Kidney glomerular epithelial cell (primary cell): ENCODE data around the gene IGSF21.

ENCODE experiments used
- DNase-seq: peaks from one replicate; lab custom pipeline; 2025; lab: John Stamatoyannopoulos, UW

The IGSF21 gene

DNA sequence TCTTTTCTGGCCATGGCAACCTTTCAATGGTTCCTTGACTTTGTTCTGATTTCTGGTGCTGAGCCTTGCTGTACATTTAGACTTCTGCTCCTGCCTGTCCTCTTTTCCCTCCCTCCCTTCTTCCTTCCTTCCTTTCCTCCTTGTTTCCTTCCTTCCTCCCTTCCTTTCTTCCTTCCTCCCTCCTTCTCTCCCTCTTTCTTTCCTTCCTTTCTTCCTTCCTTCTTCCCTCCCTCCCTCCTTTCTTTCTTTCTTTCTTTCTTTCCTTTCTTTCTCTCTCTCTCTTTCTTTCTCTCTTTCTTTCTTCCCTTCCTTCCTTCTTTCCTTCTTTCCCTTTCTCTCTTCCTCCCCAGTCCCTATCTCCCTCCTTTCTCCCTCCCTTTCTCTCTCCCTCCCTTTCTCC is 10.4 kb upstream of the IGSF21 start:
- no peak for DNase-seq

DNA sequence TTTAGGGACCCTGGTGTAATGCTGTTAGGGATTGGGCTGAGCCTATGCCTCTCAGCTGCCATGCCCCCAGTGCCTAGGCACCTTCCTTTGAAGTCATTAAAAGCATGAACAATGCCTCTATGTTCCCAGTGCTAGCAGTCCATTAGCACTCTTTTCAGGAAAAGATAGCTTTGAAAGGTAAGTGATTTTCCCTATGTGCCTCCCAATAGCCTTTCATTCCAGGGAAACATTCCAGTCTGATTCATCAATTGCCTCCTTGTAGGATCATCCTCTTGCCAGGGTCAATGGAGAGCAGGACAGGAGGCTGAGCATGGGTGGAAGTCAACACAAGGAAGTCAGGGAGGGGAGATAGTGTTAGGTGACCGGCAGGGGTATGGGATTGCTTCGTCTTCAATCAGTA is 8.6 kb upstream of the IGSF21 start:
- no peak for DNase-seq

DNA sequence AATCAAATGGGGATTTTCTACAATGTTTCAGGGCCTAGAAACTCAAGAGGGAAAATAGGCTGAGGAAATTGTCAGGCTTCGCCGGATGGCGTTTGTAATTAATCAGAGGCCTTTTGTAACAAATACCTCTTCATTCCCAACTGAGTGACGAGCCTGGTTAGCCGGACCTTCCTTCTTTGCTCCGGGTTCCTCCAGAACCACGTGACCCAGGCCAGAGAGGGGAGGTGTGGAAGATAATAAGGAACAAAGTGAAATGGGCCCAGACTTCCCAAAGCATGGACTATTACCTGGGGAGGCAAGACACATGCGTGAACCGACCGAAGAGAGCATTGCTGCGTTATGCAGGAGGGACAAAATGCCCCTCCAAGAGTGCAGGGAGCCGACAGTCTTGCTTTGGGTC is 7.5 kb upstream of the IGSF21 start:
- DNase-seq: no peak

DNA sequence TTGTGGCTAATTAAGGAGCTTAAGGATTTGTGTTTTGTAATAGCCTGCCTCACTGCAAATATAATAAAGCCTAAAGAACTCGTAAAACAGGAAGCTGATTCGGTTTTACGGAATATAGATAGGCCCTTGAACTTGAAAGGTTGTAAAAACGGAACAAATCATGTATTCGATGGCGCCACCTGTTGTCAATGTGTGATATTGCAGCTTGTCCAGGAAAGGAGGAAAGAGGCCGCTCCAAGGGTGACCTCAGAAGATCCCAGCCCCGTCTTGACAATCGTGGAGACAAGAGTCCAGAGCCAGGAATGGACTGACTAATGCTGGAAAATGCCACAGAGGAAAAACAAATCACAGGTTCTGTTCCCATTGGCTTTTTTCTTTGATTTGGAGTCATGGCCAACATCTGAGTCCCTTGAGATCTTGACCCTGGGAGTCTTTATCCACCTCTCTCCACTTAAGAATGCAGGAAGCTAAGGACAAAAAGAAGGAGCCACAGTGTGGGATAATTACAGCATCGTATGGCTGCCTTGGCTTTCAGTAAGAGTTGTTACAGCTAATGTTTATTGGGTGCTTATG is 7.0 kb upstream of the IGSF21 start:
- peak; percentile 37 for DNase-seq

DNA sequence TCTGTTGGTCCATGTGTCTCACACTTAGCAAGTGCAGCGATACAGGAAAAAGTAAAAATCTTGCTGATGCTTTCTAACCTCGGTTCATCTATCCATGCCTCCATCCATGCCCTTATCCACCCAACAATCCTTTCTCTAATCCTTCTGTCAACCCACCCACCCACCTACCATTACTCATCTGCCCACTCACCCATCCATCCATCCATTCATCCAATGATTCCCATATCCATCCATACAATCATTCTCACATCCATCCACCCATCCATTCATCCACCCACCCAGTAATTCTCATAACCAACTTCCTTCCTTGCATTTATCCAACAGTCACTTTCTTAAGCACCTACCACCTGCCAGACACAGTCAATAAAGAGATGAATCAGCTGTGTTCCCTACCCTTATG is 6.1 kb upstream of the IGSF21 start:
- no peak for DNase-seq

DNA sequence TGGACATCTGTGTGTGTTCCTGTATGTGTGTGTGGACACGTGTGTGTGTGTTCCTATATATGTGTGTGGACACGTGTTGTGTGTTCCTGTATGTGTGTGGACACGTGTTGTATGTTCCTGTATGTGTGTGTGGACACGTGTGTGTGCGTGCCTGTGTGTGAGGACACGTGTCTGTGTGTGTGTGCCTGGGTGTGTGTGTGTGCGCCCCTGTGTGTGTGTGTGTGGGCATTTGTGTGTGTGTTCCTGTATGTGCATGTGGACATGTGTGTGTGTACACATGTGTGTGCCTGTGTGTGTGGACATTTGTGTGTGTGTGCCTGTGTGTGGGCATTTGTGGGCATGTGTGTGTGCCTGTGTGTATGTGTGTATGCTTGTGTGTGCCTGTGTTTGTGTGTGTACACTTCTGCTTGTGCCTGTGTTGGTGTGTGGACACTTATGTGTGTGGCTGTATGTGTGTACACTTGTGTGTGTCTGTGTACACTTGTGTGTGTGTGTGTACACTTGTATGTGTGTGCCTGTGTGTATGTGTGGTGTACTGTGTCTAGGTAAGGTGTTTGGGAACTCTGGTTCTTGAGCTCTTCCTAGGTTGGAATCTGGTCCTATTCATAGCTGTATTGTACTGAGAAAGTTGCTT is 3.7 kb upstream of the IGSF21 start:
- no peak for DNase-seq

DNA sequence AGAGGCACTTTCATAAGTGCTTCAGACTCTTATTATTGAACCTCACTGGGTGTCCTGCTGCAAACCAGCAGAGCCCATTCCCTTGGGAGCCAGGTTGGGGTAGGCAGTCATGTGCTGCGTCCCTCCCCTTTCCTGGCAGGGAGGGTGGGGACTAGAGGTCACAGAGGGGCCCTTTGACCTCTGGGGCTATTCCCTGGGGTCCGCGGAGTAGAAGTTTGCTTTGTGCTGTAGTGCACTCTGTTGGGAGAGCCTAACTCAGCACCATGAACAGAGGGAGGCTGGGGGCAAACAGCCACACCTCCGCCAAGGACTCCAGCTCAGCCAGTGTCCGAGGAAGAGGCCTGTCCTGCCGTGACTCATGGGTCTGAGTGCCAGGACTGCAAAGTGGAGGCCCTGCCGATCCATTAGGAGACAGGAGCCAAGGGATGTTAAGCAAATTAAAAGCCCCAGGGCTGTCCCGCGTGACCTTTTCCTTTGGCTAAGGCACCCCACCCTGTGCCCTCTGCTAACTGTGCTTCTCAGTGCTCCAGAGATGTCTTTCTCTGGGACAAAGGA is 3.0 kb upstream of the IGSF21 start:
- DNase-seq: no peak

DNA sequence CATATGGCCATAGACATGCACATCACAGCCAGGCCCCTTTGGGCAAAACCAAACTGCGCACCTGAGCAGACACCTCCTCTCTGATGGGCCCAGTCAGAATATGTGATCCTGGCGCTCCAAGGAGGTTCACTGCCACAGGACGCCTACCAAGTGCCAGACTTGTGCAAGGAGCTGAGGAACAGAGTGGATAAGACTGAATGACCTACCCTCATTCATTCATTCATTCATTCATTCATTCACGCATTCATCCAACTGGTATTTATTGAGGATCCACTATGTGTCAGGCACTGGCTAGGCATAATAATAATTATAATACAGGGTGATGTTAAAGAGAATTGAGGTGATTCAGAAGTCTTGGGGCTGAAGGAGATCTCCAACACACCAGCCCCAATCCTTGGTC is 2.4 kb upstream of the IGSF21 start:
- DNase-seq: no peak

DNA sequence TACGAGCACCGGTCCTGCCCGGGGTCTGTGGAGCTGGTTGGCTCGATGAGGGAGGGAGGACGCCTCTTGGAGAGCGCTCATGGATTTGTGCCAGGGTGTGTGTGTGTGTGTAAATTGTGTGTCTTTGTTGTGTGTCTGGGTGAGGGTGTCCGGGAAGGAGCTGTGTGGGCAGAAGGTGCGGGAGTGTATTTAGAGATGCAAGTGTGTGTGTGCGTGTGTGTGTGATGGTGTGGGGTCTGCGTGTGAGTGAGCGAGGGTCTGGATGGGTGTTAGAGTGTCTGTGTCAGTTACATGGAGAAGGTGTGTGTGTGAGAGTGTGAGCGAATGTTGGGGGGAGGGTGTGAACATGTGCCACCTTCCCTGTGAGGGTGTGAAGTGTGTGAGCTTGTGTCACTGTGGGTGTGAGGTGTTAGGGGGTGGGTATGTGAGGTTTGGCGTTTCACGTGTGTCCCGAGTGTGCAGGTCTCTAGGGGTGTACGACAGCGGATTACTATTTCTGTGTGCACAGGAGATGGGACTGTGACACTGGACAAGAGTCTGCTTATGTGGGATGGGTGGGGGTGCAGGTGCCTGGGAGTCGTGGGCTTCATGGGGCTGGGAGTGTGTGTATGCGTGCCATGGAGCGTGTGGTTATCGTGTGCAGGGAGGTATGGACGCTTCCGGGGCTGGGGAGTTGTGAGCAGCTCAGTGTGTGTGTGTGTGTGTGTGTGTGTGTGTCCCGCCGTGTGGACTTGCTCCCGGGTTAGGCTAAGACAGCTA is 880 bp downstream of the IGSF21 start:
- DNase-seq: no peak

DNA sequence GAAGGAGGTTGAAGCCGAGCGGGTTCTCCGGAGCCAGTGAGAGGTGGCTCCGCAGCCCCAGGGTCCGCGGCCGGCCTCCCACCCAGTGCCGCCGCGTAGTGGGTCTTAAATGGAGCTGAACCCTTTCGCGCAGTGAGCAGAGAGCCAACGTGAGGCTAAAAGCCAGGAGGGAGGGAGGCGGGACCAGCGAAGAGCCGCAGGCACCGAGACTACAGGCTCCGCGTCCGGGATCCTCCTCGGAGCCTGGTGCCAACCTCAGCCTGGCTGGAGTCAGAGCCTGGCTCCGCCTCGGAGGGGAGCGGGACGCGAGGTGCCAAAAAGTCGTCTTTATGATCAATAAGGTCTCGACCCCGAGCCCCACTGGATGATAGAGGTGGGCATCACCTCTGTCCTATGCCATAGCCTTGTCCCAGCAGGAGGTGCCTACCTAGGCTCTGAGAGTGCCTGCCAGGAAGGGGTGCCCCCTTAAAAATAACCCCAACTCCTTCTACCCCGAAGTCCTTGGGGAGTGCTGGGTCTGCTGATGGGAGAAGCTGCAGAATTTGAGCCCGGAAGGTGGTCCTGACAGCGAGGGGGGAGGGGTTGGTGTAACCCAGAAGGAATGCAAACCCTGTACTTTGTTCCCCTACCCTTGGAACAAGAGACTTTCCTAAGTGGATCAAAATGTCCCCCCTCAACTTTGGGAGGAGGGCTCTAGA is 1.6 kb downstream of the IGSF21 start:
- DNase-seq: no peak

DNA sequence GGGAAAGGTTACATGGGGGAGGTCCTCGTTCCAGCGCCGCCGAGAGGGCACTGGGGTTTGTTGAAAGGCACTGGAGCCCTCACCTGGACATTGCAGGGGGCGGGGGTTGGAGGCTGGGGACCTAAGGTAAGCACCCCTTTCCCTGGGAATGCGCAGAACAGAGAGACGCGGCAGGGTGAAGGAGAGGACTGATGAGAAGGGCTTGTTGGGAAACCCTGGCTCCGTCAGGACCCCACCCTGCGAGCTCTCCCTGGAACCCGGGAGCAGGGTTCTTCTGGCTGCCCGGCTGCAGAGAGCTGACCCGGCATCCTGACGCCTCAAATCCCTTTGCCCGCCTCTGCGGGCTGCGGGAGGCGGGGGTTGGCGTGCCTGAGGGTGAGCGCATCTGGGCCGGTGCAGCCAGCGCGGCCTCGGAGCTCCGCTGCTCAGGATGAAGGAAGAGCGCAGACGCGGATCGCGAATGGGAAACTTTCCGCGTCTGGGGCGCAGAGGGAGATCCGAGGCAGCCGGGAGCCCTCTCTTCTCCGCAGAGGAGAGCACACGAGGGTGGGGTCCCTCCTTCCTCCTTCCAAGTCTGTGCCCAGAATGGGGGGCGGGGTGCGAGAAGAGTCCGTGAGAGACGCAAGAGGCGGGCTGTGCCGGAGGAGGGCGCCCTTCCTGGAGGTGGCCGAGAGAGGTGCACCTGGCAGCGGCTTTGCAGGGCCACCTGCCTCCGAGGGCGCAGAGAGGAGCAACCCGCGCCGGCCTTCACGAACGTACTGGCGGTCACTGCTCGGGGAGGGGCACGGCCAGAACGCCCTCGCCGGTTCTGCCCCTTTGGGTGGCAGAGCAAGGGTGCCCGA is 2.4 kb downstream of the IGSF21 start:
- DNase-seq: no peak

DNA sequence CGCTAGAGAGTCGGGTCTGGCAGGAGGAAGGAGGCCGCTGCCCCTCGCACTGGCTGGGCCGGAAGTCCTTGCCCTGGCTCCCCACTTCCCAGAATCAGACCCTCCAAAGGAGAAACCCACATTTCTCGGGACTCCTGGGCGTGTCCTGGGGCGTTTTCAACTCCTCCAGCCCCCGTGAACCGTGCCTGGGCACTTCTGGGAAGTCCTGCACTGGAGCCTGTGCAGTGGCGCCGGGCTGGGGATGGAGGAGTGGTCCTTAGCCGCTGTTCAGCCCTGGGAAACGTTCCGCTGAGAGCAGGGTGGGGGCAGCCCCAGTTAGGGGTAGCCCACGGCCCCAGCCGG is 3.0 kb downstream of the IGSF21 start:
- no peak for DNase-seq

DNA sequence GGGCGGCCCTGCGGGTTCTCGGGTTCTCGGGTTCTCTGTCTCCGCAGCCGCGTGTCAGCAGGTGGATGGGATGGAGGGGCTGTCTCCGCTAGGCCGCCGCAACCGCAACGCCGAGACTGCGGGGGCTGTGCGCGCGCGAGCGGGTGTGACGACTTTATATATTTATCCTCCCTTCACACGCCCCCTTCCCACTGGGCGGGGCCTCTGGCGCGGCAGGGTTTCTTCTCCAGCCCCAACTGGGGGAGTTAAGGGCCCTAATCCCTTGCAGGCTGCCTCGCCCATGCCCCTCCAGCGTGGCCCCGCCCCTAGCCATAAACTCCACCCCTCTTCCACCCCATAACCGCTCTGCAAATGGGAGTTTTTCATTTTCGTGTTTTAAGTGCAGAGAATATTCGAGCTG is 3.4 kb downstream of the IGSF21 start:
- DNase-seq: no peak

DNA sequence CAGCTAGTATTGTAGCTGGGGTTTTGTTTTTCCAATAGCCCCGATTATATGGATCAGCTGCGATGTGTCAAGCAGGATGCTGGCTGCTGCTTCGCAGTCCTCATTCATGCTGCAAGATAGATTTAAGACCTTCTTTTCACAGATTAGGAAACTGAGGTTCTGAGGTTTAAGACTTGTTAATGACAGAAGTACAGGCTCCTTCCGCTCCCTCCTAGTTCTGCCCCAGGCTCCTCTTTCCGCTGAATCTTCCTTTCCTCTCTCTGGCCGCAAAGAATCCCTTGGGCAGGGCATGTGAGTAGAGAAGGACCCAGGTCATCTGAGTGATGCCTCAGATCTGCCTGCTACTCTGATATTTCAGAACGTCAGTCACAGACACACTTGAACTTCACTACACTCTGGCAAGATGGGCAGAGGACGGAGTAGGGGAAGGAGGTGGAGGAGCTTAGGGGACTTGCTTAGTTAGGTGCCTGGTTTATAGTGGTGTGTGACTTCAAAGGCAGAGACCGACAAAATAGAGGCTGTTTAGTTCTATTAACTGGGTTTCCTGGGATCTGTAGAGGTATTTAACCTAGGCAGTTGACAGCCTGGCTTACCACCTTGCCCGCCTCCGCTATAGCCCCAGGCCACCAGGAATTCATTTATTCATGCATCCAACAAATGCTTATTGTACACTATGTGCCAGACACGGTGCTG is 4.2 kb downstream of the IGSF21 start:
- no peak for DNase-seq

DNA sequence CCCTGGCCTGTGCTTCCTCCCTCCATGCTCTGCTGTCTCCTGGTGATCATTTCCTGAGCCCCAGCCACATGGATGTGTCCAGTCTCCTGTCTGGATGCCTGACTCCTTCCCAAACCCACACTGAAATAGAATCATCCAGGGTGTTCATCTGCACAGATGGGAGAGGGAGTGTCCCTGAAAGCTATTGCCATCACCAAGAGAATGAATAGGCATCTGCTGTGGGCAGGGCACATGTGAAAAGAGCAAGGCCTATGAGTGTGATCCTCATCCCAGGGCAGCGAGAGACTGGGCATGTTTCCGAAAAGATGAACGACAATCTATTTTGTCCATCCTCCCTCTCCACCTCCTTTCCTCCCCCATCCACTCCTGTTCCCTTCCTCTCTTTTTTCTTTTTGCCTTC is 5.0 kb downstream of the IGSF21 start:
- no peak for DNase-seq

DNA sequence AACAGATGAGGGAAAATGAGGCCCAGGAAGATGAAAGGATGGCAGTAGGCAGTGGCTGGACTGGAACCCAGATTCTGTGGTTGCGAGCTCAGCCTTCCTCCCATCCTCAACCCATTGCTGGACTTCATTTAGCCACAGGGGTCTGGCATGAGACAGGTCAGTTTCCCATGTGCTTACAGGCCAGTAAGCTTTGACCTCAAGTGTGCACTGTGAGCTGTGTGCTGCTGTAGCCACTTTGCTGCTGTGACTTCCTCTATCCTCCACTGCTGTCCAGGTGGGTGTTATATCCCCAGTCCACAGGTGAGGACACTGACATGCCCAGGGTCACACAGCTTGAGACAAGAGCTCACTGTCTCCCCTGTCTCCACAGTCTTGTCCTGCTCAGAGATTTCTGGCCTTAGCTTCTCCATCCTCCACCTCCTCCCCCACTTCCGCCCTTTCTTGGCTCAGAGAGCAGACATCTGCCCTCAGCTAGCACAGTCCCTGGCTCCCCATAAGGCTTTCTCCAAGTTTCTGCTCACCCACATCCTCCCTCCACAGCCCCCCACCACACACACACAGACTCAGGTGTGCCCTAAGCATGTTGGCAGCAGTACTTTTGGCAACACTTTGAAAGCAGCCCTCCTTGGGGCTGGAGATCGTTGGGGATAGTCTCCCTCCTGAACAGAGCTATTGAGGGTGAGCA is 7.3 kb downstream of the IGSF21 start:
- DNase-seq: no peak

DNA sequence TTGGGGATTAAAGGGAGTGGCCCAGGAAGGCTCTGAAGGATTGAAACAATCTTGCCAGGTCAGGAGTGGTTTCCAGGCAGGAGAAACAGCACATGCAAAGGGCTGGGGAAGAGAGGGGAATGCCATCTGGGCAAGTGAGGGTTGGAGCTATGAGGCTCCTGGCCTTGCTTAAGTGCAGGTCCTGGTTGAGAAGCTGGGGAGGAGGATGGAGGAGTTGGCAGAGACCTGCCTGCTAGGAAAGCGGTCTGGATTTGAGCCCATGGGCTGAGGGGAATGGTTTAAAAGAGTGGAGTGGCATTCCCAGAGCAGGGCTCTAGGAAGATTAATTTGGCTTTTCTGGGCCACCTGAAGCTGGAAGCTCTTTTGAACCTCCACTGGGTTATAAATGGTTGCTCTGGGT is 9.2 kb downstream of the IGSF21 start:
- no peak for DNase-seq

DNA sequence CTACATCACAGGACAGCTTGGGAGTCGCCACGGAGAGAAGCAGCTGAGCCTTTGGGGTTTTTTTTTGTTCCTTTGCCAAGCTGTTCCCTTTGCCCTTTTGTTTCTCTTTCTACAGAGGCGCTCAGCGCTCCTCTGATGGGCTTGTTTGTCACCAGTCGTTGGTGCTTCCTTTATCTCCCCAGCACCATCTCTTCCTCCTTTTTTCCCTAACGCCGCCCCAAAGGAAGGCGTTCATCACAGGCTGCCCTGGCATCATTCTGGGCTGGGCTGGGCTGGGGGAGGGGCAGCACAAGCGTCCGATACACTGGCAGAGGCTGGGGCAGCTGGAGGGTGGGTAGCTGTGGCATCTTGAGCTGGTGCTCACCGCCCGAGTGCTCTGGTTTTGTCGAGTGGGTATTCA is 10.5 kb downstream of the IGSF21 start:
- no peak for DNase-seq

DNA sequence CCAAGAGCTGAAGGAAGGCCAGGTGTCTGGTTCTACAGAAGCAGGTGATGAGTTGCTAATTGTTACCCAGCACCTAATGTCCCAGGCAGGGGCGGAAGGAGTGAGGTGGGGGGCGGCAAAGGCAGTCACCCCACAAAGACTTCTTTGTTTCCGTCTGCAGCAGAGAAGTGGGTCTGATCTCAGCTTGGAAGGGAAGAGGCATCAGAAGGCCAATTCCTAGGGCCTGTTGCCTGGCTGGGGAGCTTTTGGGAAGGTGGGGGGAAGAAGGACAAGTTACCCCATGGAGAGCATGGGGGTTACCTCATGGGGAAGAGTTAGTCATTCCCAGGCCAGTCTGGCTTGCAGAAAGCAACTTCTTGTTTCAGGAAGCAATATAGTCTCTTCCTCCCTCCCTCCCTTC is 10.9 kb downstream of the IGSF21 start:
- no peak for DNase-seq

DNA sequence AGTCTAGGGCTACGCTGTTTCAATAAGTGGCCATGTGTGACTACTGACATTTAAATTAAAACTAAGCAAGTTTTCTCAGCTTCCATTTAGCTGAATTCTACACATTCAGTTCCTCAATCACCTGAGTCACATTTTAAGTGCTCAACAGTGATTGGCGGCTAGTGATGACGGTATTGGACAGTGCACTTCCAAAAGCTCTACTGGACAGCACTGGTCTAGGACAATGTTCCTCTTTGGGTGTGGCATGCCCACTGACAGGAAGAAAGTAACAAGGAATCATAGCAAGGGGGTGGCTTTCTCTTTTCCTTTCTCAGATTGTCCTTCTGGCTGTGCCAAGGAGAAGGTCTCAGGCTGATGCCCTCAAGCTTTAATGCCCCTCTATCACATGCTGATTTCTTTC is 11.7 kb downstream of the IGSF21 start:
- DNase-seq: no peak
